Measurements from ENCODE around the gene VCL. TPM values are rescaled to one million over a fixed set of nuclear protein-coding genes. Genes with fewer than 3 reads are reported as not detected.
A peak's percentile ranks its signal among the peaks of the same experiment; 100 is the strongest.
"Not testable (repeated sequence)": the region's sequence is repeated elsewhere in the genome, so short reads cannot be mapped to it uniquely, and the experiment has no call there.

Gene VCL
- total RNA-seq, 8 experiments from 2014 or later: 15.9 to 105 (median 44.0) TPM

GRCh38 chr10:74021248-74022055 lies 23.5 kb downstream of the VCL start:
- H3K4me1 ChIP-seq (replicated peaks in 1 of 2): no peaks in the 10 kb centered on the region
- WGBS, 10 experiments: 23 to 97% (median 81%) methylated on average over 3 to 4 of the region's 4 CpGs
- H3K27ac ChIP-seq: no peak overlapping the region
- in situ Hi-C loops (cut with MboI; ENCODE audit: low pct_unique_long_range_greater_than_20kb in 2 of 9, low sequenced_read_pairs in 9 of 9, unreplicated experiment in 9 of 9): no loop called here
- peak in 1 of 8 experiments; percentile 27 for ATAC-seq (replicated peaks in 6 of 8)
- H3K4me3 ChIP-seq: no peak overlapping the region

- H3K4me3 ChIP-seq: no peak overlapping the region
- no peaks in the 10 kb centered on the region for H3K4me1 ChIP-seq (replicated peaks in 1 of 2)
- no peak overlapping the region for H3K27ac ChIP-seq
- ATAC-seq (replicated peaks in 6 of 8): no peak
- in situ Hi-C loops (cut with MboI; ENCODE audit: low pct_unique_long_range_greater_than_20kb in 2 of 9, low sequenced_read_pairs in 9 of 9, unreplicated experiment in 9 of 9): no loop called here
- 37 to 72% (median 67%) methylated on average over 2 to 5 of the region's 5 CpGs for WGBS, 10 experiments
These were observed 25.2 kb downstream of the VCL start for GRCh38 chr10:74022926-74023629.

- in situ Hi-C loops (cut with MboI; ENCODE audit: low pct_unique_long_range_greater_than_20kb in 2 of 9, low sequenced_read_pairs in 9 of 9, unreplicated experiment in 9 of 9): no loop called here
- no peaks in the 10 kb centered on the region for H3K4me1 ChIP-seq (replicated peaks in 1 of 2)
- no peak for ATAC-seq (replicated peaks in 6 of 8)
- no peak overlapping the region for H3K27ac ChIP-seq
- no peak overlapping the region for H3K4me3 ChIP-seq
These were observed 26.7 kb downstream of the VCL start for GRCh38 chr10:74024600-74024999.

GRCh38 chr10:74025380-74025978 lies 27.6 kb downstream of the VCL start:
- 14 to 83% (median 65%) methylated on average over 1 to 2 of the region's 5 CpGs; no CpG with 5 or more reads in 6 of the 10 experiments for WGBS, 10 experiments
- no peaks in the 10 kb centered on the region for H3K4me1 ChIP-seq (replicated peaks in 1 of 2)
- no peak overlapping the region for H3K4me3 ChIP-seq
- no peak overlapping the region for H3K27ac ChIP-seq
- ATAC-seq (replicated peaks in 6 of 8): no peak
- in situ Hi-C loops (cut with MboI; ENCODE audit: low pct_unique_long_range_greater_than_20kb in 2 of 9, low sequenced_read_pairs in 9 of 9, unreplicated experiment in 9 of 9): no loop called here

GRCh38 chr10:74026428-74027015 lies 28.6 kb downstream of the VCL start:
- 10 to 100% (median 61%) methylated on average over 1 to 3 of the region's 3 CpGs; no CpG with 5 or more reads in 1 of the 10 experiments for WGBS, 10 experiments
- Histone ChIP-seq H3K4me1 (replicated peaks in 1 of 2) (no peaks in the 10 kb centered on the region), H3K27ac (no peak overlapping the region), H3K4me3 (no peak overlapping the region)
- no peak for ATAC-seq (replicated peaks in 6 of 8)
- in situ Hi-C loops (cut with MboI; ENCODE audit: low pct_unique_long_range_greater_than_20kb in 2 of 9, low sequenced_read_pairs in 9 of 9, unreplicated experiment in 9 of 9): no loop called here

GRCh38 chr10:74027702-74028101 lies 29.8 kb downstream of the VCL start:
- in situ Hi-C loops (cut with MboI; ENCODE audit: low pct_unique_long_range_greater_than_20kb in 2 of 9, low sequenced_read_pairs in 9 of 9, unreplicated experiment in 9 of 9): no loop called here
- no peak overlapping the region for H3K27ac ChIP-seq
- no peak overlapping the region for H3K4me3 ChIP-seq
- H3K4me1 ChIP-seq (replicated peaks in 1 of 2): peaks cover 0 to 1% of the 10 kb centered on the region in 2 donors
- WGBS, 10 experiments: 50 to 100% (median 88%) methylated on average over 1 to 2 of the region's 2 CpGs
- no peak for ATAC-seq (replicated peaks in 6 of 8)

GRCh38 chr10:74029943-74030342 lies 32.0 kb downstream of the VCL start:
- H3K27ac ChIP-seq: no peak overlapping the region
- WGBS, 10 experiments: 67 to 100% (median 92%) methylated on average over 1 of the region's 1 CpG; no CpG with 5 or more reads in 6 of the 10 experiments
- no peak for ATAC-seq (replicated peaks in 6 of 8)
- in situ Hi-C loops (cut with MboI; ENCODE audit: low pct_unique_long_range_greater_than_20kb in 2 of 9, low sequenced_read_pairs in 9 of 9, unreplicated experiment in 9 of 9): no loop called here
- no peak overlapping the region for H3K4me3 ChIP-seq
- H3K4me1 ChIP-seq (replicated peaks in 1 of 2): peaks cover 14 to 24% of the 10 kb centered on the region in 2 donors

- H3K4me1 ChIP-seq (replicated peaks in 1 of 2): peaks cover 20 to 29% of the 10 kb centered on the region in 2 donors
- ATAC-seq (replicated peaks in 6 of 8); H3K4me3 ChIP-seq; H3K27ac ChIP-seq; in situ Hi-C loops (cut with MboI; ENCODE audit: low pct_unique_long_range_greater_than_20kb in 2 of 9, low sequenced_read_pairs in 9 of 9, unreplicated experiment in 9 of 9): not testable (repeated sequence)
- WGBS, 10 experiments: 67 to 100% (median 100%) methylated on average over 1 of the region's 1 CpG; no CpG with 5 or more reads in 3 of the 10 experiments
These were observed 34.3 kb downstream of the VCL start for GRCh38 chr10:74032208-74032607.

GRCh38 chr10:74032900-74033655 lies 35.2 kb downstream of the VCL start:
- Histone ChIP-seq H3K4me3 (no peak overlapping the region), H3K4me1 (replicated peaks in 1 of 2) (peaks cover 20 to 29% of the 10 kb centered on the region in 2 donors), H3K27ac (no peak overlapping the region)
- 62 to 100% (median 83%) methylated on average over 1 to 3 of the region's 3 CpGs; no CpG with 5 or more reads in 1 of the 10 experiments for WGBS, 10 experiments
- in situ Hi-C loops (cut with MboI; ENCODE audit: low pct_unique_long_range_greater_than_20kb in 2 of 9, low sequenced_read_pairs in 9 of 9, unreplicated experiment in 9 of 9): no loop called here
- peak in 5 of 8 experiments; percentile 24 to 79 (median 47) for ATAC-seq (replicated peaks in 6 of 8)

- ATAC-seq (replicated peaks in 6 of 8): peak in 6 of 8 experiments; percentile 22 to 52 (median 48)
- WGBS, 10 experiments: 20 to 100% (median 86%) methylated on average over 1 of the region's 1 CpG; no CpG with 5 or more reads in 3 of the 10 experiments
- H3K27ac ChIP-seq: no peak overlapping the region
- in situ Hi-C loops (cut with MboI; ENCODE audit: low pct_unique_long_range_greater_than_20kb in 2 of 9, low sequenced_read_pairs in 9 of 9, unreplicated experiment in 9 of 9): no loop called here
- peaks cover 20 to 29% of the 10 kb centered on the region in 2 donors for H3K4me1 ChIP-seq (replicated peaks in 1 of 2)
- no peak overlapping the region for H3K4me3 ChIP-seq
These were observed 35.8 kb downstream of the VCL start for GRCh38 chr10:74033702-74034101.

GRCh38 chr10:74034301-74034700 lies 36.4 kb downstream of the VCL start:
- peak in 1 of 8 experiments; percentile 10 for ATAC-seq (replicated peaks in 6 of 8)
- WGBS, 10 experiments: 71 to 100% (median 85%) methylated on average over 1 to 2 of the region's 2 CpGs; no CpG with 5 or more reads in 3 of the 10 experiments
- peaks cover 20 to 29% of the 10 kb centered on the region in 2 donors for H3K4me1 ChIP-seq (replicated peaks in 1 of 2)
- H3K4me3 ChIP-seq: no peak overlapping the region
- H3K27ac ChIP-seq: no peak overlapping the region
- in situ Hi-C loops (cut with MboI; ENCODE audit: low pct_unique_long_range_greater_than_20kb in 2 of 9, low sequenced_read_pairs in 9 of 9, unreplicated experiment in 9 of 9): no loop called here

GRCh38 chr10:74035303-74035702 lies 37.4 kb downstream of the VCL start:
- Histone ChIP-seq H3K4me3 (no peak overlapping the region), H3K27ac (no peak overlapping the region), H3K4me1 (replicated peaks in 1 of 2) (peaks cover 20 to 29% of the 10 kb centered on the region in 2 donors)
- peak in 7 of 8 experiments; percentile 9 to 58 (median 46) for ATAC-seq (replicated peaks in 6 of 8)
- in situ Hi-C loops (cut with MboI; ENCODE audit: low pct_unique_long_range_greater_than_20kb in 2 of 9, low sequenced_read_pairs in 9 of 9, unreplicated experiment in 9 of 9): no loop called here
- 0 to 33% (median 10%) methylated on average over 1 of the region's 1 CpG; no CpG with 5 or more reads in 2 of the 10 experiments for WGBS, 10 experiments
